Breast epithelium (tissue), 3 donors: ENCODE measurements around the gene CDH2.

Experiments used
- CTCF ChIP-seq, 3 donors: fragments of 450-650 bp; IDR thresholded peaks; one replicate each; pipeline ENCODE4 v1.5.1; 2016 to 2017; ENCODE audit warnings: antibody characterized with exemption in 3 of 3, mild to moderate bottlenecking in 3 of 3, moderate library complexity in 3 of 3
- POLR2A ChIP-seq: fragments of 450-650 bp; IDR thresholded peaks from one replicate; pipeline ENCODE4 v1.6.1; 2016; ENCODE audit warnings: antibody characterized with exemption, mild to moderate bottlenecking, moderate library complexity
- POLR2AphosphoS5 ChIP-seq, 3 donors: sonication (generic); formaldehyde crosslinking; IDR thresholded peaks; one replicate each; pipeline ENCODE4 v1.6.1; 2017; ENCODE audit warnings: antibody characterized with exemption in 3 of 3

DNA sequence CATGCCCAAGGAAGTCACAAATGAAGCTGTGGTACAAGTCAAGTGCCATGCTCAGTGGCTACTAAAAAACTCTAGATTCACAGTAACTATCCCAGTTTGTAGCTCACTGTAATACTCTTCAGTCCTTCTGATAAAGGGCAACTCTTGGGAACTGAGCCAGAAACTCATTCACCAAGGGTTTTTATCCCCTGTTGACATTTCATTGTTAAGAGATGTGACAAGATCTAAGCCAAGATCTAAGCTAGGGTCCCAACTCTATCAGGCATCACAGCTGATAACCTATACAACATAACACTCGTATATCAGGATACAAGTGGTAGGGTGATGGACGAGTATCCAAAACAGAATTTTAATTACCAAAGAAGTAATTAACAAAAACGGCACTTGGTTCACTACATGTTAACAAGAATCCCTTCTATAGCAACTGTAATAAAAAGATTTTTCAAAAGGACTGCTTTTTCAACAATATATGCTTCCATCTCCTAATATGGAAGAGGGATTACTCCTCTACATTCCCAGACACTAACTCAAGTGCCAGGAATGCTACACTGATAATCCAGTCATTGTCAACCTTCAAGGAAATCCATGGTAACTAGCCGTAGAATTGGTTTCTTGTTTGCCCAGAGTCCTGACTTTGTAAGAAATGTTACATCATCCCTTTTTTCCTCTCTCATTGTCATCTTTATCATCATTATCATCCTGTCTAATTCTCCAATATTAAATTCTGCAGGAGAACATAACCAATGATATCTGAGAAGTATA lies 111.7 kb downstream of the CDH2 start:
- TF ChIP-seq POLR2A, result no peak
- no peak for TF ChIP-seq CTCF (IDR thresholded peaks at IDR 0.05)
- TF ChIP-seq POLR2AphosphoS5 (IDR thresholded peaks at IDR 0.05), result no peak
